Mucosa of descending colon (tissue), 3 donors: ENCODE results near the gene SPATS2L. TPM values are rescaled to one million over a fixed set of nuclear protein-coding genes. Genes with fewer than 3 reads are reported as not detected.

Experiments
- ATAC-seq: fragments of 200-7000 bp; cut with Tn5 transposase; one replicate; pipeline ENCODE4 v1.9.1; 2020; ENCODE audit warnings: mild to moderate bottlenecking, moderate library complexity
- DNase-seq, 3 donors: peaks; one replicate each; pipeline ENCODE4 v3.0.0-alpha.2; 2020
- H3K36me3 ChIP-seq: fragments of 200-600 bp; one replicate; pipeline ENCODE4 v1.8.0; 2021; ENCODE audit warnings: low read depth, mild to moderate bottlenecking
- H3K4me1 ChIP-seq: fragments of 200-600 bp; one replicate; pipeline ENCODE4 v1.8.0; 2021; ENCODE audit warnings: low read depth, mild to moderate bottlenecking
- H3K4me3 ChIP-seq: fragments of 200-600 bp; one replicate; pipeline ENCODE4 v1.8.0; 2021; ENCODE audit warnings: mild to moderate bottlenecking
- H3K9me3 ChIP-seq: fragments of 200-600 bp; one replicate; pipeline ENCODE4 v1.8.0; 2021; ENCODE audit warnings: mild to moderate bottlenecking
- intact Hi-C, 2 donors: fragments of 100-400 bp; cut with DNase I in 1 of 2; cut with micrococcal nuclease in 1 of 2; formaldehyde crosslinking; loops; one replicate each; pipeline versions ENCODE4 v1.11.0 to v1.11.1; 2022; cut with DNase I, micrococcal nuclease
- total RNA-seq, 3 donors: library from RNA; stranded (reverse); fragmentation: NEBNext Ultra II Directional in 2 of 3; extraction: Animal tissue kit (Norgen Biotek cat#: 25700) in 2 of 3; gene quantifications; one replicate each; pipeline versions ENCODE4 v1.2.1 to v1.2.4, GENCODE V29; 2021 to 2023
- TF ChIP-seq, protein P1 (sequence below): fragments of 200-600 bp; IDR thresholded peaks from one replicate; pipeline ENCODE4 v1.8.0; 2022; ENCODE audit warnings: antibody characterized with exemption, mild to moderate bottlenecking
- donor health status: DM: no; HTN: no; CAD: no; lungs with moderate emphysema.
- donor health status: DM: no; HTN: no; CAD: no.
- donor health status: DM: no; HTN: yes; CAD: no.

SPATS2L gene
- total RNA-seq, 3 donors from 2014 or later: 160 to 238 (median 232) TPM

GRCh38 chr2:200486529-200486928 is 180.0 kb downstream of the SPATS2L start:
- DNase-seq: no peak
- TF ChIP-seq, protein P1, sequence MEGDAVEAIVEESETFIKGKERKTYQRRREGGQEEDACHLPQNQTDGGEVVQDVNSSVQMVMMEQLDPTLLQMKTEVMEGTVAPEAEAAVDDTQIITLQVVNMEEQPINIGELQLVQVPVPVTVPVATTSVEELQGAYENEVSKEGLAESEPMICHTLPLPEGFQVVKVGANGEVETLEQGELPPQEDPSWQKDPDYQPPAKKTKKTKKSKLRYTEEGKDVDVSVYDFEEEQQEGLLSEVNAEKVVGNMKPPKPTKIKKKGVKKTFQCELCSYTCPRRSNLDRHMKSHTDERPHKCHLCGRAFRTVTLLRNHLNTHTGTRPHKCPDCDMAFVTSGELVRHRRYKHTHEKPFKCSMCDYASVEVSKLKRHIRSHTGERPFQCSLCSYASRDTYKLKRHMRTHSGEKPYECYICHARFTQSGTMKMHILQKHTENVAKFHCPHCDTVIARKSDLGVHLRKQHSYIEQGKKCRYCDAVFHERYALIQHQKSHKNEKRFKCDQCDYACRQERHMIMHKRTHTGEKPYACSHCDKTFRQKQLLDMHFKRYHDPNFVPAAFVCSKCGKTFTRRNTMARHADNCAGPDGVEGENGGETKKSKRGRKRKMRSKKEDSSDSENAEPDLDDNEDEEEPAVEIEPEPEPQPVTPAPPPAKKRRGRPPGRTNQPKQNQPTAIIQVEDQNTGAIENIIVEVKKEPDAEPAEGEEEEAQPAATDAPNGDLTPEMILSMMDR: no peak
- Histone ChIP-seq H3K9me3 (no peaks in the 10 kb centered on the region), H3K36me3 (no peaks in the 10 kb centered on the region), H3K4me1 (no peaks in the 10 kb centered on the region), H3K4me3 (no peak overlapping the region)
- ATAC-seq: no peak
- intact Hi-C loops: no loop called here

DNA sequence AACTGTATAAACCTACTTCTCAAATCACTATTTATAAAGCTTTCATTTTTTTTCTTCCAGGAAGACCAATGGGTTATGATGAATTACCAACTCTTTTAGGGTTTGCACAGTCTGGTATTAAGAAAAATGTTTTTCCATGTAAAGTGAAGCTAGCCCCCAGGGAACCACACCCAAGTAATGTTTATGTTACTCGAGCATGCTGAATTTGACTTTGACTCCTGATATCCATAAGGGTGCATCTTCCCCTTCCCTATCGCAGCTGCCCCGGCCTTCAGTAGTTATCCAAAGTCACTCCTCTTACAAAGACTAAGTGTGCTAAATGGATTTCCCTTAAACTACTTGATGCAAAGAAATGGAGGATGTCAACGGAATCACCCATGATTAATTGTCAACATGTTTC is 181.7 kb downstream of the SPATS2L start:
- DNase-seq (no peak), ATAC-seq (no peak)
- no peaks in the 10 kb centered on the region for H3K4me1 ChIP-seq
- no peaks in the 10 kb centered on the region for H3K9me3 ChIP-seq
- no peak overlapping the region for H3K4me3 ChIP-seq
- TF ChIP-seq, protein P1: no peak
- intact Hi-C loops: no loop called here
- no peaks in the 10 kb centered on the region for H3K36me3 ChIP-seq

DNA sequence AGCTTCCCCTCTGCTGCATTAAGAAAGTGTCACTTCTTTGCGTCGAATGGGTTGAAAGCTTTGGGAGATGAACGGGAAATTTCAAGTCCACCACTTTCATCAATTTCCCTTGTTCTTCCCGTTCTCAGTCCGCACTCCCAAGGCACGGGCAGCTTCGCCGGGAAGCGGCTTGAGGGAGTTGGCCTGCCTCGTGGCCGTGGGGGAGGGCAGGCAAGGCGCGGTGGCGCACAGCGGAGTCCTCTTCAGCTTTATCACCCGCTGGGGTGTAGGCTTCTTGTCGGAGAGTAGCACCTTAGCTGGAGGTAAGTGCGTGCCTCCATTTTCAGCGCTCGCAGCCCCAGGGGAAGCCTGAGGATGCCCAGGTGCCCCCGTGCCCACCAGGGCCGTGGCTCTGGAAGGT is 183.5 kb downstream of the SPATS2L start:
- Histone ChIP-seq H3K4me1 (no peaks in the 10 kb centered on the region), H3K9me3 (no peaks in the 10 kb centered on the region), H3K4me3 (no peak overlapping the region), H3K36me3 (no peaks in the 10 kb centered on the region)
- intact Hi-C loops: no loop called here
- DNase-seq (no peak), ATAC-seq (no peak)
- TF ChIP-seq, protein P1: no peak

DNA sequence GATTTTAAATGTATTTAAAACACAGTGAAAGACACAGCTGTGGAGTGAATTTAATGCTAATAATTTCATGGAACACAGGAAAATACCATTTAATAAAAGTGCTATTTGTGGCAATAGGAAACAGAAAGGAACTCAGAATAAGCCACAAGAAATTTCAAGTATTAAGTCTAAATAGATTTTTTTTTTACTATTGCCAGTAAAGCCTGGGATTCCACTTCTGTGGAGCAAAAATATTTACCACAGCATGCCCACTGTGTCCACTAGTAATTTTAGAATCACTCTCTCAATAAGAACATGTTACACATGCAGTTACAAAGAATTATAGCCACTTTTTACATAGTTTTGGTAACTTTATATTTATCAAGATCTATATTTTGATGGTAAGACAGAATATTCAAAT is 186.2 kb downstream of the SPATS2L start:
- DNase-seq: no peak
- Histone ChIP-seq H3K9me3 (no peaks in the 10 kb centered on the region), H3K4me1 (no peaks in the 10 kb centered on the region), H3K4me3 (no peak overlapping the region), H3K36me3 (no peaks in the 10 kb centered on the region)
- no peak for ATAC-seq
- TF ChIP-seq, protein P1: no peak
- intact Hi-C loops: no loop called here

GRCh38 chr2:200494048-200494447 is 187.6 kb downstream of the SPATS2L start:
- H3K9me3 ChIP-seq: no peaks in the 10 kb centered on the region
- TF ChIP-seq, protein P1: no peak
- intact Hi-C loops: no loop called here
- no peak overlapping the region for H3K4me3 ChIP-seq
- no peaks in the 10 kb centered on the region for H3K4me1 ChIP-seq
- H3K36me3 ChIP-seq: no peaks in the 10 kb centered on the region
- DNase-seq (no peak), ATAC-seq (no peak)

- TF ChIP-seq, protein P1: no peak
- Histone ChIP-seq H3K4me3 (no peak overlapping the region), H3K4me1 (no peaks in the 10 kb centered on the region), H3K9me3 (no peaks in the 10 kb centered on the region), H3K36me3 (no peaks in the 10 kb centered on the region)
- no peak for DNase-seq
- ATAC-seq: no peak
- intact Hi-C loops: no loop called here
These were observed 190.2 kb downstream of the SPATS2L start for GRCh38 chr2:200496696-200497095.
